GM12801 (cell line): ENCODE results near the gene P4HTM.

ENCODE experiments used
- TF ChIP-seq, protein P1 (sequence below): IDR thresholded peaks from one replicate; pipeline ENCODE4 v1.5.1; 2011; ENCODE audit warnings: control low read depth; ENCODE audit not compliant: insufficient read length; ENCODE audit errors: extremely low read depth

The P4HTM gene

DNA sequence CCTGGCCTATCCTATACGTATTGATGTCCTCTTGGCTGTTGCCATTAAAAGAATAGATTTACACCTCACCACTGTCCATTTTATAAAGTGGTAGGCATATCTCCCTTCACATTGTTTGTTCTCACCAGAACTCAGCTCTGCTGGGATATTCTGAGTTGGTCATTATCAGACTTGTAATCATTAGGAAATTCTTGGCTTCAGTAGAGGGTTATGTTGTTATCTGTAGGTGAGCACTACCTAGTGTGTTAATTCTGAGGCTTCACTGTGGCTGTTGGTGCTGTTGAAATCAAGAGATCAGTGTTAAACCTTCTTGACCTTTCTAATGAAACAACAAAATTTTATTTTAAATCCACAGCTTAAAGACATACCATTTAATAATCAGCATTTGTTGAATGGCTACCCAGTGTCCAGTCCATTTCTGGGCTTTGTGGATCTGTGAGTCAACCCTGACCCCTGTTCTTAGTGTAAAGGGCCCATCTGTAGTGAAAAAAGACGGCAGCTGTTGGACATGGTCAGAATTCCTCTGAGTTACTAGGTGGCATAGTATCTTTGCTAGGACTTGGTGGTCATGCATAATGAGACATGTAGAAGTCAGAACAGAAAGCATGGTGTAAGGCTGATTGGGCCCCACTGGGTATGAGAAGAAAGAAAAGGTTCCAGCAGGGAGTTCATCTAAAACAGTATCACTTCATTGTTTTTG lies 32.9 kb upstream of the P4HTM start:
- TF ChIP-seq, protein P1, sequence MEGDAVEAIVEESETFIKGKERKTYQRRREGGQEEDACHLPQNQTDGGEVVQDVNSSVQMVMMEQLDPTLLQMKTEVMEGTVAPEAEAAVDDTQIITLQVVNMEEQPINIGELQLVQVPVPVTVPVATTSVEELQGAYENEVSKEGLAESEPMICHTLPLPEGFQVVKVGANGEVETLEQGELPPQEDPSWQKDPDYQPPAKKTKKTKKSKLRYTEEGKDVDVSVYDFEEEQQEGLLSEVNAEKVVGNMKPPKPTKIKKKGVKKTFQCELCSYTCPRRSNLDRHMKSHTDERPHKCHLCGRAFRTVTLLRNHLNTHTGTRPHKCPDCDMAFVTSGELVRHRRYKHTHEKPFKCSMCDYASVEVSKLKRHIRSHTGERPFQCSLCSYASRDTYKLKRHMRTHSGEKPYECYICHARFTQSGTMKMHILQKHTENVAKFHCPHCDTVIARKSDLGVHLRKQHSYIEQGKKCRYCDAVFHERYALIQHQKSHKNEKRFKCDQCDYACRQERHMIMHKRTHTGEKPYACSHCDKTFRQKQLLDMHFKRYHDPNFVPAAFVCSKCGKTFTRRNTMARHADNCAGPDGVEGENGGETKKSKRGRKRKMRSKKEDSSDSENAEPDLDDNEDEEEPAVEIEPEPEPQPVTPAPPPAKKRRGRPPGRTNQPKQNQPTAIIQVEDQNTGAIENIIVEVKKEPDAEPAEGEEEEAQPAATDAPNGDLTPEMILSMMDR: no peak

DNA sequence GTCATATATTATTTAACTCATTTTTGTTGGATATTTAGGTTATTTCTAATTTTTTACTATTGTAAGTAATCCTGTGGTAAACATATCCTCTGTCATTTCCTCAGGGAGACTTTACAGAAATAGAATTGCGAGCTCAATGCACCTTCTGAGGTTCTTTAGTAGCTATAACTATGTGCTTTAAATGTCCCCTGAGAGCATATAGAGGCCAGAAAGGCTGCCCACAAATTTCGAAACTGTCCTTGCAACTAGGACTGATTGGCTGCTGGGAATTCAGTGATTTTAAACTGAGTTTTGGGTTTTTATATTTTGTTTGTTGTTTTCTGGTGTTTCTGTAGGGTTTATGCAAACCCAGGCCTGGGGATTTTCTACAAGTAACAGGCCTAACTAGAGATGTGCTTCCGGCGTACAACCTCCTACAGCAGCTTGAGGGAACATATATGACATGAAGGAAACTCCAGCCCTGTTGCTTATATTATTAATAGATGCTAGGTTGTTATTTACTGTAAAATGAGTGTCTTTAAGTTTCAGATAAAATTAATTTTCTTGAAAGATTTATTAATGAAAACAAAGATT lies 29.1 kb upstream of the P4HTM start:
- TF ChIP-seq, protein P1: no peak

DNA sequence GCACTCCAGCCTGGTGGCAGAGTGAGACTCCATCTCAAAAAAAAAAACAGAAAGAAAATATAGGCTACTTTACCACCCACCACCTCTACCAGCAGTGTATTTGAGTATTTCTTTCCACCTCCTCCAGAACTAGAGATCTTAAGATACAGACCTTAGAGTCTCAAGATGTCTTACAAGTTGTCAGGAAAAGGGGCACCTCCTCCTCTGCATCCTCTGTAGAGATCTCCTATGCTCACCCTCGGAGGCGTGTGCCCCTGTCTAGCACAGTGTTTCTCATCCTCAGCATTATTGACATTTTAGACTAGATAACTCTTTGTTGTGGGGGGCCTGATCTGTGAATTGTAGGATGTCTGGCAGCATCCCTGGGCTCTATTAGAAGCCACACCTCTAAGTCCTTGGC lies 27.7 kb upstream of the P4HTM start:
- TF ChIP-seq, protein P1: no peak

DNA sequence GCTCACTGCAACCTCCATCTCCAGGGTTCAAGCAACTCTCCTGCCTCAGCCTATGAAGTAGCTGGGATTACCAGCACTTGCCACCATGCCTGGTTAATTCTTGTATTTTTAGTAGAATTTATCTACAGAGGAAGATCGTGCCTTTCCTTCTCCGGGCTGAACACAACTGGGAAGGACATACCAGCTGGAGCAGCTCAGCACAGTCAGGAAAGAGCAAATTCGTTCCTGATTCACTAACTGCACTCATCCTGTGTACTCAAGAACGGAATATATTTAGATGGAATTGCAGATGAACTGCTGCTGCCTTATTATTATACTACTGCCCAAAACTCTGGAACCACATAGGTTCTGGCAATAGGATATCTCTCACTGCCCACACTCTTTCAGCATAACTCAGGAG lies 27.1 kb upstream of the P4HTM start:
- TF ChIP-seq, protein P1: no peak

DNA sequence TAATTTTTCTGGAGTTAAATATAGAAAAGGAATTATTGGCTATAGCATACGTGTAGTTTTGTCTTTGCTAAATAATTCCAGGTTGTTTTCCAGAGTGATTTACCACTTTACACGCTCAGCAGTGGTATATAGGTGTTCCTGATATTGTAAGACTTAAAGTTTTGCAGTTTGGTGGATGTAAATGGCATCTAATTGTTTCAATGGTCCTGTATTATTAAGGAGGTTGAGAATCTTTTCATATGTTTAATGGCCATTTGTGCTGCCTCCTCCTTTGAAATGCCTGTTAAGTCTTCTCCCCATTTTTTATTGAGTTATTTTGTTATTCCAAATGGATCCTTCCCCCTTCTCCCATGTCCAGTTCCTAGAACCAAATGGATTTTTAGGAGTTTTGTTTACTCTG lies 26.4 kb upstream of the P4HTM start:
- TF ChIP-seq, protein P1: no peak

DNA sequence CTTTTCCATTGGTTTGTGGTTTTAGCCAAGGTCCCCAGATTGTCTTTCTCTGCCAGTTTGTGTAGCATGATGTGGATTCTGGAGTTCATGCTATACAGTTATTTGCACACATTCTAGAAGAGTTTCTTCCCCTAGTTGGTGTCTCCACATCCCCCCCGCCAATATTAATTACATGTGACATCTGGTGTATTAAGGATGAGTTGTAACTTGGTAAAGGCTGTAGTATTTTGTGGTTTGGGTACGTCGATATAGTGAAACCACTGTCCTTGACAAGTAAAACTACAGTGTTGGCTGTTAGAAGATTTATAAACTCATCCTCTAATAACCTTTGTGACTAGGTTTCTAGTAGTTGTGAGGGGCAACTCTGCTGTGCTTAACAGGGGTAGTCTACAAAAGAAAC lies 23.7 kb upstream of the P4HTM start:
- TF ChIP-seq, protein P1: no peak

DNA sequence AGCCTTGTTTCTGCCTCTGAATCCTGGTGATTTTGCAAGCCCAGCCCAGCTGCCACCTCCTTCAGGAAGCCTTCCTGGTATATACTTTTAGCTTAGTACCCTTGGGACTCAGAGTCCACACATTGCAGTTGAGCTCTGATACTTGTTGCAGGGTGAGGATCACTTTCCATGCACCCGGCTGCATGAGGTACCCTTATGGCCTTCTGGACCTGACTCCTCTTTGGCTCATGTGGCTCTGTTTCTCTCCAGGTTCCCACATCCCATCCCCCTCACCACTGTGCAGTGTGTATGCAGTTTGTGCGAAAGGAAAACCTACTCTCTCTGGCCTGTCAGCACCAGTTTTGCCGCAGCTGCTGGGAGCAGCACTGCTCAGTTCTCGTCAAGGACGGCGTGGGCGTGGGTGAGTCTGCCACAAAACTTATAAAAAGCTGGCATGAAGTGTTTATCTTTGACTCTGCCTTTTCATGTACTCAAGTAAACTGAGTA lies 23.1 kb upstream of the P4HTM start:
- TF ChIP-seq, protein P1: no peak
